HL-60 (cell line): Measurements from ENCODE around the gene KRTAP4-11.
"Not testable (repeated sequence)": the region's sequence is repeated elsewhere in the genome, so short reads cannot be mapped to it uniquely, and the experiment has no call there.

ENCODE experiments used
- DNase-seq, 2 experiments: peaks; one replicate each; pipeline ENCODE4 v3.0.0-alpha.2; 2010 to 2020; ENCODE audit warnings: low read depth in 1 of 2, low spot score in 1 of 2
- H3K27ac ChIP-seq: fragments of 250-450 bp; sonication (Bioruptor Pico); replicated peaks from 2 replicates; pipeline ENCODE4 v1.5.1; 2020; ENCODE audit warnings: mild to moderate bottlenecking, moderate library complexity
- H3K27me3 ChIP-seq: fragments of 250-450 bp; sonication (Bioruptor Pico); 2 replicates; pipeline ENCODE4 v1.5.1; 2021; ENCODE audit warnings: mild to moderate bottlenecking, moderate library complexity; ENCODE audit not compliant: insufficient read depth, poor library complexity, severe bottlenecking
- H3K4me3 ChIP-seq: replicated peaks from 2 replicates; pipeline ENCODE4 v1.5.1; 2011; ENCODE audit warnings: mild to moderate bottlenecking, control low read depth, low read length; ENCODE audit not compliant: insufficient read depth
- CTCF ChIP-seq: IDR thresholded peaks from one replicate; pipeline ENCODE4 v1.5.1; 2011; ENCODE audit warnings: low read length, control low read depth, inconsistent platforms; ENCODE audit not compliant: insufficient read depth
- GABPA ChIP-seq: IDR thresholded peaks from 2 replicates; pipeline ENCODE4 v1.6.1; 2012; ENCODE audit warnings: low read depth
- POLR2AphosphoS5 ChIP-seq: IDR thresholded peaks from 2 replicates; pipeline ENCODE4 v1.6.1; 2012; ENCODE audit warnings: low read depth
- REST ChIP-seq: IDR thresholded peaks from 2 replicates; pipeline ENCODE4 v1.6.1; 2012; ENCODE audit warnings: low read depth; ENCODE audit not compliant: insufficient replicate concordance
- SPI1 ChIP-seq: IDR thresholded peaks from 2 replicates; pipeline ENCODE4 v1.6.1; 2012; ENCODE audit warnings: low read depth, mild to moderate bottlenecking, borderline replicate concordance

Gene KRTAP4-11

GRCh38 chr17:41144846-41145245 is 26.7 kb upstream of the KRTAP4-11 start:
- Histone ChIP-seq H3K27me3 (no peaks in the 10 kb centered on the region), H3K27ac (no peak overlapping the region), H3K4me3 (no peak overlapping the region)
- DNase-seq: no peak
- TF ChIP-seq GABPA (no peak), REST (no peak), POLR2AphosphoS5 (no peak), SPI1 (no peak), CTCF (no peak)

- Histone ChIP-seq H3K27ac (no peak overlapping the region), H3K27me3 (no peaks in the 10 kb centered on the region), H3K4me3 (no peak overlapping the region)
- DNase-seq: no peak
- TF ChIP-seq CTCF (no peak), GABPA (no peak), REST (no peak), POLR2AphosphoS5 (no peak), SPI1 (no peak)
These were observed 23.2 kb upstream of the KRTAP4-11 start for GRCh38 chr17:41141361-41141760.

- Histone ChIP-seq H3K27ac (no peak within 1 kb of the TSS), H3K27me3 (no peaks in the 10 kb centered on the region), H3K4me3 (no peak within 1 kb of the TSS)
- TF ChIP-seq GABPA (no peak), CTCF (no peak), POLR2AphosphoS5 (no peak), REST (no peak), SPI1 (no peak)
- no peak for DNase-seq
These were observed 22.4 kb upstream of the KRTAP4-11 start, which contains the start of gene KRTAP4-6 for GRCh38 chr17:41140360-41141131. Gene KRTAP4-6, minus strand, starts transcription at chr17:41140544. Its CDS starts 57 bp downstream, at chr17:41140487.

- H3K27ac ChIP-seq, H3K27me3 ChIP-seq, DNase-seq, H3K4me3 ChIP-seq: not testable (repeated sequence)
These were observed 21.7 kb upstream of the KRTAP4-11 start for GRCh38 chr17:41139865-41140264.
